Middle frontal gyrus (tissue), 1 donor: ENCODE measurements around the gene UBR3.
"Not testable (repeated sequence)": the region's sequence is repeated elsewhere in the genome, so short reads cannot be mapped to it uniquely, and the experiment has no call there.

Experiments
- DNase-seq: peaks from one replicate; pipeline ENCODE4 v3.0.0-alpha.2; 2015; ENCODE audit warnings: low spot score; ENCODE audit errors: extremely low spot score

The UBR3 gene

GRCh38 chr2:169933124-169933711 is 106.0 kb downstream of the UBR3 start:
- peak; percentile 11 for DNase-seq

- DNase-seq: not testable (repeated sequence)
Measured at GRCh38 chr2:169936652-169937051, 109.4 kb downstream of the UBR3 start.

GRCh38 chr2:169945515-169945914 is 118.3 kb downstream of the UBR3 start:
- DNase-seq: no peak

GRCh38 chr2:169946092-169946491 is 118.8 kb downstream of the UBR3 start:
- no peak for DNase-seq

- no peak for DNase-seq
Measured at GRCh38 chr2:169946546-169946945, 119.3 kb downstream of the UBR3 start.

GRCh38 chr2:169955940-169956339 is 128.7 kb downstream of the UBR3 start:
- no peak for DNase-seq

GRCh38 chr2:169957219-169957618 is 130.0 kb downstream of the UBR3 start:
- not testable (repeated sequence) for DNase-seq

GRCh38 chr2:169961911-169962310 is 134.7 kb downstream of the UBR3 start:
- DNase-seq: no peak

GRCh38 chr2:169963786-169964185 is 136.5 kb downstream of the UBR3 start:
- DNase-seq: no peak

- DNase-seq: no peak
Measured at GRCh38 chr2:169964740-169965139, 137.5 kb downstream of the UBR3 start.

- DNase-seq: no peak
Measured at GRCh38 chr2:169965495-169965894, 138.2 kb downstream of the UBR3 start.

- no peak for DNase-seq
Measured at GRCh38 chr2:169966454-169966853, 139.2 kb downstream of the UBR3 start.

- DNase-seq: no peak
Measured at GRCh38 chr2:169968743-169969142, 141.5 kb downstream of the UBR3 start.

- DNase-seq: no peak
Measured at GRCh38 chr2:169975221-169975620, 148.0 kb downstream of the UBR3 start.

- no peak for DNase-seq
Measured at GRCh38 chr2:169976335-169976851, 149.1 kb downstream of the UBR3 start.

- no peak for DNase-seq
Measured at GRCh38 chr2:169977530-169977929, 150.3 kb downstream of the UBR3 start.

GRCh38 chr2:169978402-169979017 is 151.3 kb downstream of the UBR3 start:
- no peak for DNase-seq

- no peak for DNase-seq
Measured at GRCh38 chr2:169979025-169979424, 151.8 kb downstream of the UBR3 start.

- no peak for DNase-seq
Measured at GRCh38 chr2:169980001-169980400, 152.7 kb downstream of the UBR3 start.

GRCh38 chr2:169980643-169981042 is 153.4 kb downstream of the UBR3 start:
- no peak for DNase-seq

GRCh38 chr2:169982929-169983328 is 155.7 kb downstream of the UBR3 start:
- DNase-seq: no peak

- DNase-seq: no peak
Measured at GRCh38 chr2:169983506-169983905, 156.3 kb downstream of the UBR3 start.

- no peak for DNase-seq
Measured at GRCh38 chr2:169984145-169984544, 156.9 kb downstream of the UBR3 start.
